GM19240 (cell line): ENCODE results near the gene ATG9B.
A peak's percentile ranks its signal among the peaks of the same experiment; 100 is the strongest.
"Not testable (repeated sequence)": the region's sequence is repeated elsewhere in the genome, so short reads cannot be mapped to it uniquely, and the experiment has no call there.

Experiments used
- DNase-seq: peaks from one replicate; pipeline ENCODE4 v3.0.0; 2011; ENCODE audit warnings: low spot score; ENCODE audit not compliant: insufficient read length

The ATG9B gene

GRCh38 chr7:151017953-151018420 lies 6.3 kb downstream of the ATG9B start:
- peak; percentile 67 for DNase-seq

- no peak for DNase-seq
Measured at GRCh38 chr7:151017370-151017952, 6.8 kb downstream of the ATG9B start.

- no peak for DNase-seq
Measured at GRCh38 chr7:151016942-151017341, 7.4 kb downstream of the ATG9B start.

GRCh38 chr7:151016505-151016904 lies 7.8 kb downstream of the ATG9B start:
- no peak for DNase-seq

- DNase-seq: no peak
Measured at GRCh38 chr7:151015967-151016366, 8.3 kb downstream of the ATG9B start.

- no peak for DNase-seq
Measured at GRCh38 chr7:151014950-151015349, 9.3 kb downstream of the ATG9B start.

- DNase-seq: peak; percentile 42
Measured at GRCh38 chr7:151013733-151014497, 10.4 kb downstream of the ATG9B start.

- no peak for DNase-seq
Measured at GRCh38 chr7:151013356-151013732, 10.9 kb downstream of the ATG9B start.

- DNase-seq: no peak
Measured at GRCh38 chr7:151012911-151013347, 11.4 kb downstream of the ATG9B start.

- DNase-seq: no peak
Measured at GRCh38 chr7:151012031-151012692, 12.1 kb downstream of the ATG9B start.

- DNase-seq: not testable (repeated sequence)
Measured at GRCh38 chr7:151011616-151012015, 12.7 kb downstream of the ATG9B start.

- no peak for DNase-seq
Measured at GRCh38 chr7:151011097-151011409, 13.2 kb downstream of the ATG9B start.

GRCh38 chr7:151010307-151011096 lies 13.8 kb downstream of the ATG9B start:
- DNase-seq: no peak

GRCh38 chr7:151010037-151010306 lies 14.3 kb downstream of the ATG9B start:
- DNase-seq: no peak

GRCh38 chr7:151009327-151010036 lies 14.8 kb downstream of the ATG9B start:
- no peak for DNase-seq

GRCh38 chr7:151008511-151009323 lies 15.6 kb downstream of the ATG9B start:
- DNase-seq: peak; percentile 69

GRCh38 chr7:151008143-151008510 lies 16.2 kb downstream of the ATG9B start:
- no peak for DNase-seq

GRCh38 chr7:151007469-151007898 lies 16.8 kb downstream of the ATG9B start:
- no peak for DNase-seq

GRCh38 chr7:151006590-151007300 lies 17.5 kb downstream of the ATG9B start:
- no peak for DNase-seq

- DNase-seq: no peak
Measured at GRCh38 chr7:151005566-151005965, 18.7 kb downstream of the ATG9B start.
